Left forelimb (tissue), 1 donor: ENCODE data around the gene BOK.
"Not testable (repeated sequence)": the region's sequence is repeated elsewhere in the genome, so short reads cannot be mapped to it uniquely, and the experiment has no call there.

Experiments used
- DNase-seq: peaks from one replicate; pipeline ENCODE4 v3.0.0-alpha.2; 2018; ENCODE audit warnings: low spot score

Gene BOK

GRCh38 chr2:241558532-241559322 lies at the start of gene BOK:
TSS of gene BOK (plus strand) at chr2:241558745. CDS start at chr2:241559484, 739 bp downstream.
- DNase-seq, result no peak

- DNase-seq, result no peak
Measured at GRCh38 chr2:241509155-241509784, 49.3 kb upstream of the BOK start.

- no peak for DNase-seq
Measured at GRCh38 chr2:241511091-241511741, 47.3 kb upstream of the BOK start.

GRCh38 chr2:241514553-241514952 lies 44.0 kb upstream of the BOK start:
- DNase-seq, result no peak

GRCh38 chr2:241514986-241515737 lies 43.4 kb upstream of the BOK start:
- DNase-seq, result no peak

- no peak for DNase-seq
Measured at GRCh38 chr2:241516520-241516965, 42.0 kb upstream of the BOK start.

- no peak for DNase-seq
Measured at GRCh38 chr2:241517297-241517696, 41.2 kb upstream of the BOK start.

GRCh38 chr2:241519669-241520068 lies 38.9 kb upstream of the BOK start:
- DNase-seq, result no peak

- no peak for DNase-seq
Measured at GRCh38 chr2:241522477-241522876, 36.1 kb upstream of the BOK start.

- DNase-seq, result not testable (repeated sequence)
Measured at GRCh38 chr2:241525818-241526780, 32.4 kb upstream of the BOK start.

GRCh38 chr2:241530571-241530970 lies 28.0 kb upstream of the BOK start:
- DNase-seq, result no peak

- no peak for DNase-seq
Measured at GRCh38 chr2:241531161-241531722, 27.3 kb upstream of the BOK start.

GRCh38 chr2:241532168-241532567 lies 26.4 kb upstream of the BOK start:
- no peak for DNase-seq

- DNase-seq, result no peak
Measured at GRCh38 chr2:241532733-241533601, 25.6 kb upstream of the BOK start.

GRCh38 chr2:241534293-241534692 lies 24.3 kb upstream of the BOK start:
- no peak for DNase-seq

- DNase-seq, result no peak
Measured at GRCh38 chr2:241534701-241535375, 23.7 kb upstream of the BOK start.

- DNase-seq, result no peak
Measured at GRCh38 chr2:241535871-241536655, 22.5 kb upstream of the BOK start.
